Tibial nerve (tissue), 4 donors: ENCODE measurements around the gene ATG5. TPM values are rescaled to one million over a fixed set of nuclear protein-coding genes. Genes with fewer than 3 reads are reported as not detected.

ENCODE experiments used
- DNase-seq, 2 donors: peaks; one replicate each; pipeline ENCODE4 v3.0.0-alpha.2; 2019; ENCODE audit warnings: low spot score in 2 of 2
- H3K27ac ChIP-seq, 4 donors: fragments of 200-600 bp; sonication (generic) in 3 of 4; one replicate each; pipeline ENCODE4 v1.5.1; 2017 to 2019; ENCODE audit warnings: mild to moderate bottlenecking in 1 of 4
- H3K27me3 ChIP-seq, 2 donors: fragments of 200-600 bp; sonication (generic) in 1 of 2; one replicate each; pipeline versions ENCODE4 v1.5.1 to v1.6.0; 2017 to 2019
- H3K36me3 ChIP-seq, 3 donors: fragments of 200-600 bp; sonication (generic); one replicate each; pipeline ENCODE4 v1.5.1; 2018 to 2019
- H3K4me1 ChIP-seq, 4 donors: fragments of 200-600 bp; sonication (generic) in 3 of 4; one replicate each; pipeline ENCODE4 v1.5.1; 2017 to 2019
- H3K4me3 ChIP-seq, 4 donors: fragments of 200-600 bp; sonication (generic) in 3 of 4; one replicate each; pipeline ENCODE4 v1.5.1; 2017 to 2019; ENCODE audit warnings: mild to moderate bottlenecking in 1 of 4, moderate library complexity in 1 of 4
- H3K9me3 ChIP-seq, 4 donors: fragments of 200-600 bp; sonication (generic) in 3 of 4; one replicate each; pipeline ENCODE4 v1.5.1; 2017 to 2019
- EP300 ChIP-seq, 2 donors: sonication (generic); formaldehyde crosslinking; IDR thresholded peaks; one replicate each; pipeline ENCODE4 v1.6.1; 2017; ENCODE audit warnings: antibody characterized with exemption in 2 of 2, mild to moderate bottlenecking in 1 of 2
- POLR2A ChIP-seq, 2 donors: fragments of 450-650 bp; IDR thresholded peaks; one replicate each; pipeline ENCODE4 v1.6.1; 2017; ENCODE audit warnings: antibody characterized with exemption in 2 of 2, mild to moderate bottlenecking in 2 of 2, moderate library complexity in 2 of 2
- WGBS, 2 donors: methylation state at CpG; one replicate each; pipeline ENCODE4 v1.1.5; 2018; 5-methylcytosine and 5-hydroxymethylcytosine counted together
- total RNA-seq, 4 donors: library from RNA; depleted of rRNA; stranded (reverse); fragments of >200 nt; gene quantifications; one replicate each; pipeline ENCODE4 v1.1.0, GENCODE V29; 2016
- TF ChIP-seq, protein P1 (sequence below), 5 experiments: fragments of 200-600 bp in 3 of 5; fragments of 450-650 bp in 2 of 5; sonication (generic) in 3 of 5; IDR thresholded peaks; one replicate each; pipeline ENCODE4 v1.5.1; 2016 to 2019; ENCODE audit warnings: antibody characterized with exemption in 5 of 5, mild to moderate bottlenecking in 3 of 5, moderate library complexity in 2 of 5

The ATG5 gene
- total RNA-seq, 4 donors from 2014 or later, result 25.5 to 39.1 (median 35.7) TPM

DNA sequence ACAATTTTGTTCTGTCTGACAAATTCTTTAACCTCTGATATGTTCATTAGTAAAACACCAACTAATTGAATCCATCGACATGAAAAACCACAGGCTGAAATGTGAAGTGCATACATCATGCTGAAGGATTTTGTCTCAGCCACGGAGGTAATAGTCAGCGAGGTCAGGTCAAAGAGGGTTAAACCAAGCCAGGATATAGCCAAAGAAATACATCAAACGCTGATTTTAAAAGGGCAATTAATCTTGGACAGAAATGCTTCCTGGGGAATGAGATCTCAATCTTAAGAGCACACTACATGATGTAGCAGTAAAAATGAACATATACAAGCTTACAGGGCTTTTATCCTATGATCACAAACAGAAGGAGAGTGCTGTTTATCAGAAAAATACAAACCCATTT lies 132.7 kb downstream of the ATG5 start:
- no peak for DNase-seq
- Histone ChIP-seq H3K36me3 (no peaks in the 10 kb centered on the region), H3K9me3 (no peaks in the 10 kb centered on the region), H3K4me3 (no peak overlapping the region), H3K27ac (no peak overlapping the region), H3K4me1 (peaks cover 0 to 5% (median 0%) of the 10 kb centered on the region in 4 donors), H3K27me3 (no peaks in the 10 kb centered on the region)
- TF ChIP-seq, protein P1, sequence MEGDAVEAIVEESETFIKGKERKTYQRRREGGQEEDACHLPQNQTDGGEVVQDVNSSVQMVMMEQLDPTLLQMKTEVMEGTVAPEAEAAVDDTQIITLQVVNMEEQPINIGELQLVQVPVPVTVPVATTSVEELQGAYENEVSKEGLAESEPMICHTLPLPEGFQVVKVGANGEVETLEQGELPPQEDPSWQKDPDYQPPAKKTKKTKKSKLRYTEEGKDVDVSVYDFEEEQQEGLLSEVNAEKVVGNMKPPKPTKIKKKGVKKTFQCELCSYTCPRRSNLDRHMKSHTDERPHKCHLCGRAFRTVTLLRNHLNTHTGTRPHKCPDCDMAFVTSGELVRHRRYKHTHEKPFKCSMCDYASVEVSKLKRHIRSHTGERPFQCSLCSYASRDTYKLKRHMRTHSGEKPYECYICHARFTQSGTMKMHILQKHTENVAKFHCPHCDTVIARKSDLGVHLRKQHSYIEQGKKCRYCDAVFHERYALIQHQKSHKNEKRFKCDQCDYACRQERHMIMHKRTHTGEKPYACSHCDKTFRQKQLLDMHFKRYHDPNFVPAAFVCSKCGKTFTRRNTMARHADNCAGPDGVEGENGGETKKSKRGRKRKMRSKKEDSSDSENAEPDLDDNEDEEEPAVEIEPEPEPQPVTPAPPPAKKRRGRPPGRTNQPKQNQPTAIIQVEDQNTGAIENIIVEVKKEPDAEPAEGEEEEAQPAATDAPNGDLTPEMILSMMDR (IDR thresholded peaks at IDR 0.05), result no peak
- TF ChIP-seq EP300 (IDR thresholded peaks at IDR 0.05), result no peak
- no peak for TF ChIP-seq POLR2A (IDR thresholded peaks at IDR 0.05)
- 41 to 45% methylated on average over 4 of the region's 4 CpGs for WGBS, 2 donors

- Histone ChIP-seq H3K36me3 (peaks cover 0 to 8% (median 0%) of the 10 kb centered on the region in 3 donors), H3K4me3 (no peak overlapping the region), H3K27me3 (no peaks in the 10 kb centered on the region), H3K4me1 (peaks cover 0 to 2% (median 0%) of the 10 kb centered on the region in 4 donors), H3K27ac (no peak overlapping the region), H3K9me3 (no peaks in the 10 kb centered on the region)
- no peak for DNase-seq
- WGBS, 2 donors, result 71 to 78% methylated on average over 1 of the region's 1 CpG
- no peak for TF ChIP-seq EP300 (IDR thresholded peaks at IDR 0.05)
- TF ChIP-seq POLR2A (IDR thresholded peaks at IDR 0.05), result no peak
- TF ChIP-seq, protein P1 (IDR thresholded peaks at IDR 0.05), result no peak
These were observed 137.3 kb downstream of the ATG5 start for GRCh38 chr6:106188104-106188794.

- Histone ChIP-seq H3K27ac (no peak overlapping the region), H3K4me1 (peaks cover 0 to 2% (median 0%) of the 10 kb centered on the region in 4 donors), H3K9me3 (no peaks in the 10 kb centered on the region), H3K4me3 (no peak overlapping the region), H3K36me3 (peaks cover 0 to 8% (median 0%) of the 10 kb centered on the region in 3 donors), H3K27me3 (no peaks in the 10 kb centered on the region)
- TF ChIP-seq POLR2A (IDR thresholded peaks at IDR 0.05) (no peak), EP300 (IDR thresholded peaks at IDR 0.05) (no peak)
- TF ChIP-seq, protein P1 (IDR thresholded peaks at IDR 0.05), result no peak
- WGBS, 2 donors, result 66 to 79% methylated on average over 1 of the region's 1 CpG
- no peak for DNase-seq
These were observed 138.1 kb downstream of the ATG5 start for GRCh38 chr6:106187424-106187982.

- Histone ChIP-seq H3K36me3 (peaks cover 0 to 8% (median 0%) of the 10 kb centered on the region in 3 donors), H3K27me3 (no peaks in the 10 kb centered on the region), H3K4me3 (no peak overlapping the region), H3K27ac (no peak overlapping the region), H3K4me1 (peaks cover 0 to 2% (median 0%) of the 10 kb centered on the region in 4 donors), H3K9me3 (no peaks in the 10 kb centered on the region)
- 86 to 88% methylated on average over 2 of the region's 2 CpGs for whole genome bisulfite sequencing, 2 donors
- DNase-seq, result no peak
- TF ChIP-seq, protein P1 (IDR thresholded peaks at IDR 0.05), result no peak
- TF ChIP-seq EP300 (IDR thresholded peaks at IDR 0.05) (no peak), POLR2A (IDR thresholded peaks at IDR 0.05) (no peak)
These were observed 138.8 kb downstream of the ATG5 start for GRCh38 chr6:106186714-106187113.

- no peak for DNase-seq
- TF ChIP-seq EP300 (IDR thresholded peaks at IDR 0.05) (no peak), POLR2A (IDR thresholded peaks at IDR 0.05) (no peak)
- TF ChIP-seq, protein P1 (IDR thresholded peaks at IDR 0.05), result no peak
- no peaks in the 10 kb centered on the region for H3K27me3 ChIP-seq
- H3K27ac ChIP-seq, result no peak overlapping the region
- 91 to 95% methylated on average over 3 of the region's 3 CpGs for WGBS, 2 donors
- H3K9me3 ChIP-seq, result no peaks in the 10 kb centered on the region
- peaks cover 0 to 2% (median 0%) of the 10 kb centered on the region in 4 donors for H3K4me1 ChIP-seq
- peaks cover 0 to 8% (median 0%) of the 10 kb centered on the region in 3 donors for H3K36me3 ChIP-seq
- H3K4me3 ChIP-seq, result no peak overlapping the region
These were observed 139.4 kb downstream of the ATG5 start for GRCh38 chr6:106186172-106186571.
